GM10266 (cell line): ENCODE results near the gene PMEPA1.

Source experiments
- DNase-seq: peaks from one replicate; pipeline ENCODE4 v3.0.0; 2012; ENCODE audit errors: extremely low spot score
- TF ChIP-seq, protein P1 (sequence below): IDR thresholded peaks from 2 replicates; pipeline ENCODE4 v1.5.1; 2012; ENCODE audit warnings: mild to moderate bottlenecking, low read depth; ENCODE audit not compliant: control insufficient read depth, insufficient read depth; ENCODE audit errors: missing control alignments

The PMEPA1 gene

DNA sequence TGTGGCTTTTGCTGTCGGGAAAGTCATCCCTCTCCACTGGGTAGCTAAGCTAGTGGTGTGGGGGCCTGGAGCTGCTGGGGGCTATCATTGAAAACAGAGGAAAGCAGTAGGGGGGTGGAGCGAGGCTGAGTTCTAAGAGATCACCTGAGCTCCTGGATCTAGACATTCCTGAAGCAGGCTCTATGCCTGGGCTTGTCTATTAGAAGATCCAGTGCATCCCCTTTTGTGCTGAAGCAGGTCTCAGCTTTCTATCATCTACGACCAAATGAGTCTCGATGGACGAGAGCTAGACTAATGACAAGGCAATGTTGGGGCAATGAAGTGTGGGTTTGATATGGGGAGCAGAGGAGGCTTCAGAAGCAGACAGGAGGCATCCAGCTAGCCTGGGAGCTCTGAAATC is 108.1 kb downstream of the PMEPA1 start:
- no peak for DNase-seq
- TF ChIP-seq, protein P1, sequence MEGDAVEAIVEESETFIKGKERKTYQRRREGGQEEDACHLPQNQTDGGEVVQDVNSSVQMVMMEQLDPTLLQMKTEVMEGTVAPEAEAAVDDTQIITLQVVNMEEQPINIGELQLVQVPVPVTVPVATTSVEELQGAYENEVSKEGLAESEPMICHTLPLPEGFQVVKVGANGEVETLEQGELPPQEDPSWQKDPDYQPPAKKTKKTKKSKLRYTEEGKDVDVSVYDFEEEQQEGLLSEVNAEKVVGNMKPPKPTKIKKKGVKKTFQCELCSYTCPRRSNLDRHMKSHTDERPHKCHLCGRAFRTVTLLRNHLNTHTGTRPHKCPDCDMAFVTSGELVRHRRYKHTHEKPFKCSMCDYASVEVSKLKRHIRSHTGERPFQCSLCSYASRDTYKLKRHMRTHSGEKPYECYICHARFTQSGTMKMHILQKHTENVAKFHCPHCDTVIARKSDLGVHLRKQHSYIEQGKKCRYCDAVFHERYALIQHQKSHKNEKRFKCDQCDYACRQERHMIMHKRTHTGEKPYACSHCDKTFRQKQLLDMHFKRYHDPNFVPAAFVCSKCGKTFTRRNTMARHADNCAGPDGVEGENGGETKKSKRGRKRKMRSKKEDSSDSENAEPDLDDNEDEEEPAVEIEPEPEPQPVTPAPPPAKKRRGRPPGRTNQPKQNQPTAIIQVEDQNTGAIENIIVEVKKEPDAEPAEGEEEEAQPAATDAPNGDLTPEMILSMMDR, result no peak

DNA sequence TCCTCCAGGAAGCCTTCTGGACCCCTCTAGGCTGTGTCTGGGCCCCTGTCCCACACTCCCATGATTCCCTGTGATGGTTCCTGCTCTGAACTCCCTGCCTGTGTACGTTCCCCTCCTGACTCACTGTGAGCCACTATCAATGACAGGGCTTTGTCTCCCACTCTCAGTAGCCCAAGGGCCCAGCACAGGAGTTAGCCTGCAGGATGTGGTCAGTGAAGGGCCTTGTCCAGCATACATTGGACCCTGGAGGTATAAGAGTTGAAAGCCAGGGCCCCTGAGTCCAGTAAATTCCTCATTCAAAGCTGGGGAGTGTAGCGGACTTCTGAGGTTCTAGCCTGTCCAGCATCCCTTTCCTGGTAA is 108.6 kb downstream of the PMEPA1 start:
- DNase-seq, result no peak
- TF ChIP-seq, protein P1, result no peak

DNA sequence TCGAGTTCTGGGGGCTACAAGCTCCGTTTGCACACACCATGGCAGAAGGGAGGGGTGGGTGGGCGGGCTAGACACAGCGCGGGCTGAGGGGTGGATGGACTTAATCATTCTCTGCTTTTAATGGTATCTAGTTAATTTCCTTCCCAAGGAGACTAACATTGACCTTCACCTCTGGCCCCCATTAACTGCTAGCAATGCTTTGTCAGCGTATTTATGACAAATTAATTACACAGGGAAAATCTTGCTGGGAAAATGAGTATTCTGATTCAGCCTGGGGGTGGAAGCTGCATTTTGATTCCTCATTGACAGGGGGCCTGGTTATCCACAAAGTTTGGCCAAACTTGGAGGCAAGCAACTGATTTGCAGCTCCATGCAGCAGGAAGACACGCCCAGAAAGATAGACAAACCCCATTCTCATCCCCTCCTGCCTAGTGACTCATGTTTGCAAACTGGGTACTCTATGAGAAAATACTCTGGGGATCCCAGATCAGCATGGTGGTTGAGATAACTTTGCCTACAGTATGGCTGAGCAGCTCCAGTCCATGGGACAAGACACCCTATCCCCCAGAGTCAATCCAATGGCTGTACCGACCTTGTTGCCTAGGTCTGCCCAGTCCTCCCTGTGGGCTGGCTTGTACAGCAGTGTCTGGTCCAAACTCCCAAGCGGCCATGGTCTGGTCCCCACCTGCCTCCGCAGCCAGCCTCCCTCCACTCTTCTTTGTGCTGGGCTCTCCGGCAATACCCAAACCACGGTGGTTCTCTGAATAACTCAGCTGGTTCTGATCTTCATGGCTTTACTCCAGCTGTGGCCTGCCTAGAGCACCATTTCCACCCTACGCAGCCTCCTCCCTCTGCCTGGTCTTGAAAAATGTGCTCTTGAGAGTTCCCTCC is 109.2 kb downstream of the PMEPA1 start:
- DNase-seq, result no peak
- TF ChIP-seq, protein P1, result no peak

DNA sequence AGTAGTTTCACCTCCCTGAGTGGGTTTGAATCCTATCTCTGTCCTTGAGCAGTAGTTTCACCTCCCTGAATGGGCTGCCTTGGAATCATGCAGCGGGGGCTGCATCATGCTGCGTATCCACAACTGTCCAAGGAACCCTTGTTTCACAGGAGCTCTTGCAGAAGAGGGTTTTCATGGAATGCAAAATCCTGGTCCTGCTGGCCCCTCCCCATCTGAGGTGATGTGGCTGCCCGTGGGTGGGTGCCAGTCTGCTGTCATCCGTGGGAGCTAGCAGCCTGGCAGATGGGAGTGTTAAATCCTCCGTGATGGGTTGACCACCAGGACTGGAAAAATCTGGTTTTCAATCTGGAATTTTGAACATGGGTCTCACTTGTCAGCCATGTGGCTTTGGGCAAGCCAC is 111.3 kb downstream of the PMEPA1 start:
- no peak for DNase-seq
- TF ChIP-seq, protein P1, result no peak
